T47D (cell line): ENCODE results near the gene VPS25.
"Not testable (repeated sequence)": the region's sequence is repeated elsewhere in the genome, so short reads cannot be mapped to it uniquely, and the experiment has no call there.

ENCODE experiments used
- DNase-seq, 2 experiments: peaks; one replicate each; pipeline versions ENCODE4 v3.0.0 to v3.0.0-alpha.2; 2011 to 2012; ENCODE audit warnings: low read depth in 1 of 2, low spot score in 1 of 2
- JUND ChIP-seq: IDR thresholded peaks from 2 replicates; pipeline ENCODE4 v1.6.1; 2012; ENCODE audit warnings: low read depth
- in situ Hi-C: cut with HindIII; loops from 2 replicates; pipeline ENCODE4 v1.10.0; 2016; ENCODE audit warnings: low sequenced_read_pairs, low pct_unique_long_range_greater_than_20kb

VPS25 gene

DNA sequence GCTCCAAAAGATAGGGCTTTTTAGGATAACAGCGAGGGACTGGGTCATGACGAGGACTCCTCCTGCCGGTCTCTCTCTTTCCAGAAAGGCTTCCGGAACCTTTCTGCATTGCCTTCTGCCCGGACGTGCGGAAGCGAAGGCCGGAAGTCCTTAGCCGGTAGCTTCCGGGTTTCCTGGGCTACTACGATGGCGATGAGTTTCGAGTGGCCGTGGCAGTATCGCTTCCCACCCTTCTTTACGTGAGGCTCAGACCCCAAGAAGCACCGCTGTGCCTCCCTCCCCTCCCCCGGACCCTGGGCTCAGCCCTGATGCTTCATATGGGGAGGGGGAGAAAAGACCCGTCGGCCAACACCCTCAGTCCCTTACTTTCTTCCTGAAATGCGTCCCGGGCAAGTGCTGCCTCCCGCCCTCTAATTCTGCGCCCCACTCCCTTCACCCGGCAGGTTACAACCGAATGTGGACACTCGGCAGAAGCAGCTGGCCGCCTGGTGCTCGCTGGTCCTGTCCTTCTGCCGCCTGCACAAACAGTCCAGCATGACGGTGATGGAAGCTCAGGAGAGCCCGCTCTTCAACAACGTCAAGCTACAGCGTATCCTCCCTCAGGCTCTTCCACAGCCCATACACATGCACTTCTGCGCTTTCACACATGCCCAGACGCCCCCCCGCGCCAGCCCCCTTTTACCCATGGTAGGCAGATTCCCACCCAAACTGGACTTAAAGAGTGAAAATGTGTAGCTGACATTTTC, at the start of gene VPS25:
Gene VPS25, plus strand, starts transcription at position 160 of the 746 bp plus-strand sequence. Its CDS starts 27 bp downstream, at position 187.
- peak; percentile 91 to 93 for DNase-seq
- in situ Hi-C loops: no loop called here
- TF ChIP-seq JUND: no peak

DNA sequence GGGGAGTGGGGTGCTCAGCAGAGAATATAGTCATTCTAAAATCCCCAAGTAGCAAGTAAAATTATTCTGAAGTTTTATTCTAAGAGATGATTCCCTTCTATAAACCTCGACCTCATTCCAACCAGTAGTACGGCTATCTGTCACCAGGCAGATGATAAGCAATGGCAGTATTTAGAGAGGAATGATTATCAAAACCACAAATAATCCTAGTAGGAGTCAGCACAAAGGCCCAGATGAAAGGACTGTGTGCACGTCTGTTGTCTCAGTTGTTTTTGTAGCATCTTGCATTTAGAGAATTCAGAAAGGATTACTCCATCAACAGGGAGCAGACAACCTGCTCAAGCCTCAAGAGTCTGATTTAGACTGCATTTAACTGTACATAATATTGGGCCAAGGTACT, 49.6 kb upstream of the VPS25 start:
- no peak for DNase-seq
- no peak for TF ChIP-seq JUND
- in situ Hi-C loops: no loop called here

DNA sequence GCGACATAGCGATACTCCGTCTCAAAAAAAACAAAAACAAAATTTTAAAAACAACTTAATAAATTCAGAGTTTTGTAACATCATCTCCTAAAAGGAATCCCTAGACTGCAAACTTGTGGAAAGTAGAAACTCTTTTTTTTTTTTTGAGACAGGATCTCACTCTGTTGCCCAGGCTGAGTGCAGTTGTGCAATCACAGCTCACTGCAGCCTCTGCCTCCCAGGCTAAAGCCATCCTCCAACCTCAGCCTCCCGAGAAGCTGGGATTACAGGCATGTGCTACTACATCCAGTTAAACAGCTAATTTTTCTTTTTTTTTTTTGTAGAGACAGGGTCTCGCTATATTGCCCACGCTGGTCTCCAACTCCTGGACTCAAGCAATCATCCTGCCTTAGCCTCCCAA, 48.1 kb upstream of the VPS25 start:
- in situ Hi-C loops: no loop called here
- no peak for DNase-seq
- no peak for TF ChIP-seq JUND

DNA sequence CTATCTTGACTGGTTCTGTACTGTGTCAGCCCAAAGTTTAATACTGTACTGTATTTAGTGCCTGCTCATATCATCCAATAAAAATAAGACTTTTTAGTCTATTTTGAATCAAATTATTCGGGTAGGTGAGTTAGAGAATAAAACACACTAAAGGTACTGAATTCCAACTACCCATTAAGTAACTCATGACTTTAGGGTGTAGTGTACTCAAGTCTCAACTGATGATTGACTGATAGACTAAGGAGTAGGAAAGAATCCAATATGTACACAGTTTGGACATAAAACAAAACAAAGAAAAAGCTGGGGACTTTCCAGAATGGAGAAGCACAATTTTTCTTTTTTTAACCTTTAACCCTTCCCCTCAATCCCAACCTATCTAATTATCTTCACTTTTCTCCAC, 32.5 kb upstream of the VPS25 start:
- in situ Hi-C loops: no loop called here
- TF ChIP-seq JUND: no peak

DNA sequence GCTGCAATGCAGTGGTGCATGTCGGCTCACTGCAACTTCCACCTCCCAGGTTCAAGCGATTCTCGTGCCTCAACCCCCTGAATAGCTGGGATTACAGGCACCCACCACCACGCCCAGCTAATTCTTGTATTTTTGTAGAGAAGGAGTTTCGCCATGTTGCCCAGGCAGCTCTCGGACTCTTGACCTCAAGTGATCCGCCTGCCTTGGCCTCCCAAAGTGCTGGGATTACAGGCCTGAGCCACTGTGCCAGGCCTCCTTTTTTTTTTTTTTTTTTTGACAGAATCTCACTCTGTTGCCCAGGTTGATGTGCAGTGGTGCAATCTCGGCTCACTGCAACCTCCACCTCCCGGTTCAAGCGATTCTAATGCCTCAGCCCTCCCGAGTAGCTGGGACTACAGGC, 30.3 kb upstream of the VPS25 start:
- in situ Hi-C loops, DNase-seq: not testable (repeated sequence)

More for the DNA sequence above, 32.5 kb upstream of the VPS25 start:
- peak; percentile 48 to 51 for DNase-seq

DNA sequence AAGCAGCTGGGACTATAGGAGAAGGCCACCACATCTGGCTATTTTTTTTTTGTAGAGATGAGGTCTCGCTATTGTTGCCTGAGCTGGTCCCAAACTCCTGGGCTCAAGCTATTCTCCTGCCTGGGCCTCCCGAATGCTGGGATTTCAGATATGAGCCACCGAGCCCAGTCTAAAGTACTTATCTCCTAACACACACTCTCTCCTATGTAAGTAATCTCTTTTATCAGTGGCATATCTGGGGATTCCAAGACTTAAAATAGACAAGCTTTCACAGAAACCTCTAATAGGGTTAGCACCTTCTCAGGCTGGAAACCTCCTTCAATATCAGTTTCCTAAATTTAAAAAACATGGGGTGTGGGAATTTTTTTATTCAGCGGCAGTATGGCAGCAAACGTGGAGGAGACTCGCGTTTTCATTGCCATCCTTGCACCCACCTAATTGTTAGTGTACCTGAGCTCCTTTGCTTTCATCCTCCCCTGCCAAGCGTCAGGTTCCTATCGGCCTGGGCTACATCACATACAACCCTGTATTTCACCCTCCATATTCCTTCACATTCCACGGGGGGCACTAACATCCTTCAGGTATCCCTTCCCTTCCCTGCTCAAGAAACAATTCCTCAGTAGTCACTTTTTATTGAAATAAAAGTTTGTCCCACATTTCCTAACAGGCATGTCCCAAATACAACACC, 29.5 kb upstream of the VPS25 start:
- in situ Hi-C loops: no loop called here
- peak in 1 of 2 experiments; percentile 38 for DNase-seq
- no peak for TF ChIP-seq JUND

DNA sequence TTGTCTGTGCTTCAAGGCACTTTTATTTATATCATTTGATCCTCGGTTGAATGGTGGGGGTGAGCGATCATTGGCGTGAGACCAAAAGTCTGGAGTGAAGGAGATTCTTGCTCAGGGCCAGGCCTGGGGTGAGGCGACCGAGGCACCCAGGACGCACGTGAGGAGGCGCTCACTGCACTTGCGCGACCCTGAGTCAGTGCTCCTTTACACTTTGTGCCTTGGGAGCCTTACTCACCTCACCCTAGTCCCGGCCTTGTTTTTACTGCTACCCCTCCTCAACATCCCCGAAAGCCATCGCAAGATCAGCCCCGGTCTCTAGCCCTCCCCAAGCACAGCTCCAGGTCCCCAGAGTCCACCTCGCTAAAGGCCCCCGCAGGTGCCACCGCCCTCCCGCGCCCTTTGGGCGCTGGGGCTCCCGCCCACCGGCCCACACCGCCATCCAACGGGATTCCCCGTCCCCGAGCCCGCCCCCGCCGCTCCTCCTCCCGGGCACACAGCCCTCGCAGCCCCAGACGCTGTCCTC, 28.9 kb upstream of the VPS25 start:
- DNase-seq: peak; percentile 70 to 75

DNA sequence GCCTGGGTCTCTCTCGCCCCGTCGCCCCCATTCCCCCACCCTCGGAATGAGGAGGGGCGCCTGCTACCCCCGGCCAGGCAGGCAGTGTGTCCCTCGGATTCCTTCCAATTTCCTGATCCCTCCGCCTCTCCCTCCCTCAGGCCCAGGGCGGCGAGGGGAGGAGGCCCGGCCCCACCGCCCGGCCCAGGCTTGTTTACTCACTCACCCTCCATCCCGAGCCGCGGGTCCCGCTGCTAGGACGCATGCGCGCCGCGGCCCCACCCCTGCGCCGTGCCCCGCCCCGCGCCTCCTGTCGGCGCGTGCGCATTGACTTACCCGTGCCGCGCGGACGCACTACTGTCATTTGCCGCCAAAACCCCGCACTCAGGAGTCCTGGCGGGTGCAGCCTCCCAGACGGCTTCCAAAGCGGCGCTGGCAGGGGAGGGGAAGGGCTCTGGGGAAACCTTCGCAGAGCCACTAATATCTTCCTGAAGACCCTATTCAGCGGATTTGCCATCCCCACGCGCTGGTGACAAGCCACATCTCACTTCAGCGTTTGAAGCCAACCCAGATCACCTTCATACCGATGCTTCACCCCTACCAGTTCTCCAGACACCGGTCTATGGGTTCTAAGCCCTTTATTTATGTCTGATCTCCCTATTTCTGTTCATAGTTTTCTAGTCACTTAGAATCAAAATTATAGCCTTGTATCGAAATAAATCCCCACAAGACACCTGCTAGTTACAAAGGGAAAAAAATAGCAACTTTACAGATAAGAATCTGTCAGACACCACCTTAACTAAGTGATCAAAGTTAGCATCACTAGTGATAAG, 28.2 kb upstream of the VPS25 start, which contains the start of gene EZH1:
Gene EZH1, minus strand, starts transcription at position 235 of the 812 bp plus-strand sequence. CDS start 16,099 bp downstream, outside the sequence.
- TF ChIP-seq JUND: no peak
- in situ Hi-C loops: no loop called here
- peak; percentile 97 to 99 for DNase-seq

More for the DNA sequence above, 28.9 kb upstream of the VPS25 start:
- in situ Hi-C loops: no loop called here
- TF ChIP-seq JUND: no peak

DNA sequence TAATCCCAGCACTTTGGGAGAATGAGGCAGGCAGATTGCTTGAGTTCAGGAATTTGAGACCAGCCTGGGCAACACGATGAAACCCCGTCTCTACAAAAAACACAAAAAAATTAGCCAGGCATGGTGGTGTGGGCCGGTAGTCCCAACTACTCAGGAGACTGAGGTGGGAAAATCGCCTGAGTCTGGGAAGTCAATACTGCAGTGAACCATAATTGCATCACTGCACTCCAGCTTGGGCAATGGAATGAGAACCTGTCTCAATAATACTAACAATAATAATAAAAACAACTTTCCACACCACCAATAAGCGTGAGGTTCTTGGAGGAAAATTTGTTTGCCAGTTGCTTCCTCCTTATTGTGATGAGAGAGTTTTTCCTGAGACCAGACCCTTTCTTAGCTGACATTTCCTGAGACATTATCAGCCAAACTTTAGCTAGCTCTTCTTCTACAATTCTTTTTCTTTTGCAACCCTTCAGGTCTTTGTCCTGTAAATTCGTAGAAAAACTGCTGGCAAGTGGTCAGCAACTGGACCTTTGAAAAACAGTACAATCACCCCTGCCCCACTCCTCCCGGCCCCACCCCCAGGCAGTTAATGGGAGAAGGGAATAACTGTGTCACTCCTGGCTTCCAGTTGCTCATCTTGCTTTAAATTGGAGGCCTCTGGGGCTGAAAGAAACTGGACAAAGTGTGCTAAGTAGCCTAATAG, 24.9 kb upstream of the VPS25 start:
- in situ Hi-C loops: no loop called here
- DNase-seq: no peak

DNA sequence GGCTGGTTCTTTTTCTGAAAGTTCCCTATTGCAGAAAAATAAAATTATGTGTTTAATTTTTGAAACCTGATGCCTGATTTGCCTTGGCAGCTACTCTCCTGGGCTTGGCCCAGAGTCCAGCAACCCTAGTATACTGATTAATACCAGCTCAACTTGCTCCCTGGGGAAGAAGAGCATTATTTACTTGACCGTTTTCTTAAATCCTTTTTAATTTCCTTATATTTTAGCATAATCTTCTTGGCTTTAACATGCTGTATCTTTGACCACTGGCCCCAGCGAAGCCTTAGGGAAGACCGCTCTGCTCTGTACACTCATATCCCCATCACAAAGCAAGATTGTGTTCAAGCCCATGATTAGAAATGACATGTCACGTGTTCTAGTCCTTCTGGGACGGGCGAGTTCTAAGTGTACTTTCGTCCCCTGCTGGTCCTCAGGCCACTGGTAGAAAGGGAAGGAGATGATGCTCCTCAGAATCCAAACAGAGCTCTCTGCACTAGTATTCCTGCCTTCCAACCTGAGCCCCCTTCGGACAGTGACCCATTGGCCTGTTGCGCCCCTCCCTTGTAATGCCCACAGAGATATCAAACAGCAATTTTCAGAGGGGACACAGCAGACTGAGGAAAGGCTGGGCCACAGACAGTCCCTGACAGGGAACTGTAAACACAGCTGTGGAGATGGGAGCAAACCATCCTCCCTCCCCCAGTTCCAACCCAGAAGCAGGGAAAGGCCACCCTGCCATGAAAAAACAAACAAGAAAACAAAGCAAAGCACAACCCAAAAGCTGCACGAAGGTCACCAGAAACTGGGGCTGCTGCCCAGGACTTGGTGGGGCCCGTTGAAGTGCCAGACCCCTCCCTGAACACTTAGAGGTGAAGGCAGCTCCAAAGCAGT, 24.1 kb upstream of the VPS25 start:
- TF ChIP-seq JUND: no peak
- DNase-seq: no peak
- in situ Hi-C loops: no loop called here

More for the DNA sequence above, 24.9 kb upstream of the VPS25 start:
- no peak for TF ChIP-seq JUND

DNA sequence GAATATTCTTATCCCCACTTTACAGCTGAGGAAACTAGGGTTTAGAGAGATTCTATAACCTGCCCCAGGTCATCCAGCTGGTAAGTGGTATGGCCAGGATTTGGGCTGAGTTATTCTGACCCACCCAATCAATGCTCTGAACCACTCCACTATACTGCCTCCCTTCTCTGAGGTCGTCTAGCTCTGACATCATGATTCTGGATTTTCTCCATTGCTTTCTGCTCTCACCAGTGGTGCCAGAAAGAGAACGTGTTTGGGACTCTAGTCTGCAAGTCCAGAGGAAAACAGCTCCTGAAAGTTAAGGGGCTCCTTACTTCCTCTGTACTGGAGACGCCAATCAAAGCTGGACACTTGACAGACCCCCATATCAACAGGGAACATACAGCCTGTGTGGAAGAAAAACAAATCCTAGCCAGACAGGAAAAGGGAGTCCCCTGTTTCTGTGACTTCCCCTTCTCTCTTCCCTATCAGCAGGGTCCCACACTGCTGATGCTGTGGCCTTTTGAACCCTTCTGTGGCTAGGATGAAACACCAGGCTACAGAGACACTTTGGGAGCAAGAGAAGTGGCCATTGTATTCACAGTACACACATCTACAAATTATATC, 22.4 kb upstream of the VPS25 start:
- in situ Hi-C loops: no loop called here
- DNase-seq: no peak
- TF ChIP-seq JUND: no peak
